Ascending aorta (tissue), 2 donors: ENCODE measurements around the gene ADO. TPM values are rescaled to one million over a fixed set of nuclear protein-coding genes. Genes with fewer than 3 reads are reported as not detected.

Experiments
- DNase-seq, 2 donors: peaks; one replicate each; pipeline ENCODE4 v3.0.0-alpha.2; 2019; ENCODE audit warnings: low spot score in 2 of 2
- H3K27ac ChIP-seq, 2 donors: fragments of 200-600 bp; sonication (generic); one replicate each; pipeline ENCODE4 v1.5.1; 2016 to 2017; ENCODE audit warnings: mild to moderate bottlenecking in 1 of 2
- H3K27me3 ChIP-seq: fragments of 200-600 bp; sonication (generic); one replicate; pipeline ENCODE4 v1.5.1; 2017
- H3K36me3 ChIP-seq, 2 donors: fragments of 200-600 bp; sonication (generic); one replicate each; pipeline ENCODE4 v1.5.1; 2016
- H3K4me1 ChIP-seq, 2 donors: fragments of 200-600 bp; sonication (generic); one replicate each; pipeline ENCODE4 v1.5.1; 2016 to 2017; ENCODE audit warnings: mild to moderate bottlenecking in 1 of 2
- H3K4me3 ChIP-seq, 2 donors: fragments of 200-600 bp; sonication (generic); one replicate each; pipeline ENCODE4 v1.5.1; 2016 to 2017; ENCODE audit warnings: mild to moderate bottlenecking in 1 of 2
- H3K9me3 ChIP-seq, 2 donors: fragments of 200-600 bp; sonication (generic); one replicate each; pipeline ENCODE4 v1.5.1; 2016
- intact Hi-C: fragments of 100-400 bp; cut with DNase I; formaldehyde crosslinking; loops from one replicate; pipeline ENCODE4 v1.15.1; 2023
- total RNA-seq: library from RNA; depleted of rRNA; stranded (reverse); fragments of >200 nt; gene quantifications from one replicate; pipeline ENCODE4 v1.1.0, GENCODE V29; 2016
- TF ChIP-seq, protein P1 (sequence below), 3 experiments: fragments of 200-600 bp in 2 of 3; fragments of 450-650 bp in 1 of 3; sonication (generic) in 2 of 3; IDR thresholded peaks; one replicate each; pipeline ENCODE4 v1.5.1; 2016 to 2019; ENCODE audit warnings: antibody characterized with exemption in 3 of 3, mild to moderate bottlenecking in 1 of 3, moderate library complexity in 1 of 3

ADO gene
- total RNA-seq, 1 donor from 2014 or later, result 22.1 TPM

DNA sequence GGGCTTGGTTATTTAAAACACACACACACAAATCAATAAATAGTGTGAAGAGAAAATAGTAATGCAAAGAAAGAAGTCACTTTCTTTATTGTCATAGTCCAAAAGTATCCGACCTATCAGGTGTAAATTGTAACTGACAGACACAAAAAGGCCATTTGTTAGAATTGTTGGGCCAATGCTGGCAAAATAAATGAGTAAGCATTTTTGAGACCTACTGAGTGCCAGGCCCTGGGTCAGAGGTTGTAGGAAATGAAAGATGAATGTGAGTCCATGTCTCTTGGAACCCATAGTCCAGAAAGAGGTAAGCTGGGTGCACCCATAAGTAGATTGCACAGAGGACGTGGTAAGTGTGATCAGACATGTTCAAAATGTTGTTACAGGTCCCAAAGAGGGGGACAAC lies 25.1 kb downstream of the ADO start:
- Histone ChIP-seq H3K27ac (no peak overlapping the region), H3K27me3 (no peaks in the 10 kb centered on the region), H3K4me3 (no peak overlapping the region), H3K9me3 (no peaks in the 10 kb centered on the region), H3K4me1 (no peaks in the 10 kb centered on the region), H3K36me3 (no peaks in the 10 kb centered on the region)
- intact Hi-C loops, result no loop called here
- TF ChIP-seq, protein P1, sequence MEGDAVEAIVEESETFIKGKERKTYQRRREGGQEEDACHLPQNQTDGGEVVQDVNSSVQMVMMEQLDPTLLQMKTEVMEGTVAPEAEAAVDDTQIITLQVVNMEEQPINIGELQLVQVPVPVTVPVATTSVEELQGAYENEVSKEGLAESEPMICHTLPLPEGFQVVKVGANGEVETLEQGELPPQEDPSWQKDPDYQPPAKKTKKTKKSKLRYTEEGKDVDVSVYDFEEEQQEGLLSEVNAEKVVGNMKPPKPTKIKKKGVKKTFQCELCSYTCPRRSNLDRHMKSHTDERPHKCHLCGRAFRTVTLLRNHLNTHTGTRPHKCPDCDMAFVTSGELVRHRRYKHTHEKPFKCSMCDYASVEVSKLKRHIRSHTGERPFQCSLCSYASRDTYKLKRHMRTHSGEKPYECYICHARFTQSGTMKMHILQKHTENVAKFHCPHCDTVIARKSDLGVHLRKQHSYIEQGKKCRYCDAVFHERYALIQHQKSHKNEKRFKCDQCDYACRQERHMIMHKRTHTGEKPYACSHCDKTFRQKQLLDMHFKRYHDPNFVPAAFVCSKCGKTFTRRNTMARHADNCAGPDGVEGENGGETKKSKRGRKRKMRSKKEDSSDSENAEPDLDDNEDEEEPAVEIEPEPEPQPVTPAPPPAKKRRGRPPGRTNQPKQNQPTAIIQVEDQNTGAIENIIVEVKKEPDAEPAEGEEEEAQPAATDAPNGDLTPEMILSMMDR (IDR thresholded peaks at IDR 0.05), result no peak
- DNase-seq, result no peak

DNA sequence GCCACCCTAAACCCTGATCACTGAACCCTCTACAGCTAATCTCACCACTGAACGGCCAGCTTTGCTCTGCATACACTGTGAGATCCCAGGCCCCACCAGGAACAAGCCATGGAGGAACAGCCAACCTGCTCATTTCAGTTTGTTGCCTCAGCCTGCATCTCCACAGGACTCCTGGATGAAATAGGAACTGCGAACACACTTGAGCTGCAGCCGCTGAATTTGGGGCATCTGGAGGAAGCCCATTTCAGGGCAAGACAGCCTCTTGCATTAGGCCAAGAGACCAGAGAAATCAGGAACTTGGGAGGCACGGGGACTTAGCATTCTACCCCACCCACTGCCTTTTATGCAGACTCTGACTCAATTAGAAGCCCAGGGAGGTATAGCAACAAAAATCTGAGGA lies 26.2 kb downstream of the ADO start:
- Histone ChIP-seq H3K4me3 (no peak overlapping the region), H3K4me1 (no peaks in the 10 kb centered on the region), H3K9me3 (no peaks in the 10 kb centered on the region), H3K27ac (no peak overlapping the region), H3K27me3 (no peaks in the 10 kb centered on the region), H3K36me3 (no peaks in the 10 kb centered on the region)
- DNase-seq, result no peak
- intact Hi-C loops, result no loop called here
- TF ChIP-seq, protein P1 (IDR thresholded peaks at IDR 0.05), result no peak

DNA sequence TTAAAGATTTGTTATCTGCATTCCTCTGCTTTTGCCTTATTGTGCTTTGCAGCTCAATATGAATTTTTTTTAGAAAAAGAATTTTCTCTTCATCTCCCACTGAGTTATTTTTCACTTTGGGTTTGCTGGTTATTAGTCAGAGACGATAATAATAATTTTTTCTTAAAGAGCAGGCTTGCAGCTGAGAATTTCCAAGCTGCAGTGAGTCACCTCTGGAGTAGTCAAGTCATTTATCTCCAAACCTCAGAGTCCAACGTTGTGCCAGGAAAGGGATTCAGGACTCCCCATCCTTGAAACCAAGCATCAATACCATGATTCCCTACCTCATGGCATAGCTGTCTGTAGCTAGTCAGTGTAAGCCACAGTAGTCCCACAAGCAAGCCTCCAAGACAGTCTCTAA lies 26.8 kb downstream of the ADO start:
- no peak overlapping the region for H3K27ac ChIP-seq
- H3K36me3 ChIP-seq, result no peaks in the 10 kb centered on the region
- H3K9me3 ChIP-seq, result no peaks in the 10 kb centered on the region
- no peaks in the 10 kb centered on the region for H3K27me3 ChIP-seq
- TF ChIP-seq, protein P1 (IDR thresholded peaks at IDR 0.05), result no peak
- intact Hi-C loops, result no loop called here
- DNase-seq, result no peak
- H3K4me3 ChIP-seq, result no peak overlapping the region
- H3K4me1 ChIP-seq, result no peaks in the 10 kb centered on the region

DNA sequence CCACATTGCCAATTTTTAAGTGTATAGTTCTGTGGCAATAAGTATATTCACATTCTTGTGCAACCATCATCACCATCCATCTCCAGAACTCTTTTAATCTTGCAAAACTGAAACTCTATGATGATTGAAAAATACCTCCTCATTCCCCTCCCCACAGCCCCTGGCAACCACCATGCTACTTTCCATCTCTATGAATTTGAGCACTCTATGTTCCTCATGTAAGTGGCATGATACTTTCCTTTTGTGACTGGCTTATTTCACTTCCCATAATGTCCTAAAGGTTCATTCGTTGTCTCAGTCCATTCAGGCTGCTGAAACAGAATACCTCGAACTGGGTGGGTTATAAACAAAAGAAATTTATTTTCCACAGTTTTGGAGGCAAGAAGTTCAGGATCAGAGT lies 35.1 kb downstream of the ADO start:
- H3K9me3 ChIP-seq, result no peaks in the 10 kb centered on the region
- intact Hi-C loops, result no loop called here
- no peak overlapping the region for H3K27ac ChIP-seq
- H3K4me3 ChIP-seq, result no peak overlapping the region
- TF ChIP-seq, protein P1 (IDR thresholded peaks at IDR 0.05), result no peak
- no peaks in the 10 kb centered on the region for H3K4me1 ChIP-seq
- H3K36me3 ChIP-seq, result no peaks in the 10 kb centered on the region
- no peak for DNase-seq
- no peaks in the 10 kb centered on the region for H3K27me3 ChIP-seq

DNA sequence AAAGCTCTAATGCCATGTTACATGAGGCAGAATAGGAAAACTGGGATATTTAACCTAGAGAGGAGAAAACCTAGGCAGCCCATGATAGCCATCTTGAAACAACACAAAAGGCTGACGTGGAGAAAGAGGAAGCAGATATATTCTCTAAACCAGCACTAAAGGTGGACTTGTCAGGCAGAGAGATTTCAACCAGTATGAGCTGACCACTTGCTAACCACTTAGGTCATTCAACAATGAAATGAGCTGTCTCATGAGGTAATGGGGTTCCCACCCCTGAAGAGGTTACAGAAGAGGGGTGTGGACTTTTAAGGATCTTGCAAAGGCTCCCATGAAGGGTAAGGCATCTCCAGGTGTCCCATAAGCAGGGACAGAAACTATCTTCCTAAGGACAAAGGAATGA lies 38.5 kb downstream of the ADO start:
- Histone ChIP-seq H3K36me3 (no peaks in the 10 kb centered on the region), H3K9me3 (peaks cover 4 to 10% of the 10 kb centered on the region in 2 donors), H3K27me3 (no peaks in the 10 kb centered on the region), H3K4me1 (no peaks in the 10 kb centered on the region), H3K4me3 (no peak overlapping the region), H3K27ac (no peak overlapping the region)
- TF ChIP-seq, protein P1 (IDR thresholded peaks at IDR 0.05), result no peak
- intact Hi-C loops, result no loop called here
- no peak for DNase-seq

DNA sequence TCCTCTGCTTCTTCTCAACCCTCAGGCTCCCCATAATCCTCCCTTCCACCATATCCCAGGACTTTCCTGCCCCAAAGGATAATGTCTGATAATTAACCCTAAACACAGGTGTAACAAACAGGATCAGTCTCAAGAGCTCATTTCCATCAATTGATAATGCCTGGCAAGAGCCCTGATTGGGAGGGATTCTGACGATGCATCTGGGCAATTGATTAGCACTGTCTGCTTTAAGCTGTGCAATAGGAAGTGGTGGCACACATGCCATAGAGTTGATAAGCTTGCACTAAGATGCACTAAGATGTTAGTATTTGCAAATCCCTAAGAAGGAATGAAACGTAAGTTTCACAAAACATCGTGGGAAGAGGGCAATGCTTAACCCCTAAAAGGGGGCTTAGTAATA lies 39.1 kb downstream of the ADO start:
- TF ChIP-seq, protein P1 (IDR thresholded peaks at IDR 0.05), result no peak
- DNase-seq, result no peak
- no peaks in the 10 kb centered on the region for H3K36me3 ChIP-seq
- intact Hi-C loops, result no loop called here
- H3K4me1 ChIP-seq, result no peaks in the 10 kb centered on the region
- no peak overlapping the region for H3K27ac ChIP-seq
- H3K4me3 ChIP-seq, result no peak overlapping the region
- no peaks in the 10 kb centered on the region for H3K27me3 ChIP-seq
- peaks cover 4 to 10% of the 10 kb centered on the region in 2 donors for H3K9me3 ChIP-seq
